HepG2 (cell line): ENCODE measurements around the gene TNFAIP8L1. TPM values are rescaled to one million over a fixed set of nuclear protein-coding genes. Genes with fewer than 3 reads are reported as not detected.
A peak's percentile ranks its signal among the peaks of the same experiment; 100 is the strongest.

Experiments used
- ADNP ChIP-seq: sonication (generic); formaldehyde crosslinking; IDR thresholded peaks from 2 replicates; pipeline ENCODE4 v1.4.0; 2020; ENCODE audit warnings: missing genetic modification reagents
- ARNT ChIP-seq: fragments of 450-650 bp; IDR thresholded peaks from 2 replicates; pipeline ENCODE4 v1.6.1; 2017
- HOXA5 ChIP-seq: sonication (generic); formaldehyde crosslinking; IDR thresholded peaks from 2 replicates; pipeline ENCODE4 v1.4.0; 2020; ENCODE audit warnings: missing genetic modification reagents
- KDM5A ChIP-seq: fragments of 200-600 bp; sonication (generic); IDR thresholded peaks from 2 replicates; pipeline ENCODE4 v1.7.0; 2018; ENCODE audit warnings: antibody characterized with exemption, mild to moderate bottlenecking, low read length, borderline replicate concordance
- KLF12 ChIP-seq: sonication (generic); formaldehyde crosslinking; IDR thresholded peaks from 2 replicates; pipeline ENCODE4 v1.4.0; 2020; ENCODE audit warnings: missing genetic modification reagents, borderline replicate concordance
- KLF16 ChIP-seq, 2 experiments: sonication (generic) in 1 of 2; formaldehyde crosslinking in 1 of 2; IDR thresholded peaks; 2 replicates each; pipeline versions ENCODE4 v1.6.1 to v1.8.0; 2016 to 2023; ENCODE audit warnings: missing genetic modification reagents in 2 of 2, missing compliant biosample characterization in 1 of 2
- KLF6 ChIP-seq: IDR thresholded peaks from 2 replicates; pipeline ENCODE4 v1.8.0; 2016; ENCODE audit warnings: missing biosample characterization, missing genetic modification reagents
- MTA1 ChIP-seq: sonication (generic); formaldehyde crosslinking; IDR thresholded peaks from 2 replicates; pipeline ENCODE4 v1.4.0; 2020; ENCODE audit warnings: missing genetic modification reagents, mild to moderate bottlenecking, borderline replicate concordance
- ZBTB20 ChIP-seq: sonication (generic); formaldehyde crosslinking; IDR thresholded peaks from 2 replicates; pipeline ENCODE4 v1.8.1; 2023; ENCODE audit warnings: missing genetic modification reagents, low read depth, mild to moderate bottlenecking, borderline replicate concordance
- ZEB1 ChIP-seq: IDR thresholded peaks from 2 replicates; pipeline ENCODE4 v1.6.1; 2012; ENCODE audit warnings: mild to moderate bottlenecking, low read depth, inconsistent platforms; ENCODE audit not compliant: insufficient replicate concordance
- ZNF598 ChIP-seq: sonication (generic); formaldehyde crosslinking; IDR thresholded peaks from 2 replicates; pipeline ENCODE4 v1.5.1; 2020; ENCODE audit warnings: mild to moderate bottlenecking, missing genetic modification reagents, borderline replicate concordance
- ZNF614 ChIP-seq: IDR thresholded peaks from 2 replicates; pipeline ENCODE4 v1.6.1; 2018; ENCODE audit warnings: missing biosample characterization, missing genetic modification reagents, inconsistent platforms, borderline replicate concordance
- ZNF670 ChIP-seq: sonication (generic); formaldehyde crosslinking; IDR thresholded peaks from 2 replicates; pipeline ENCODE4 v1.8.0; 2022; ENCODE audit warnings: mild to moderate bottlenecking, missing genetic modification reagents, borderline replicate concordance
- ZSCAN20 ChIP-seq: sonication (generic); formaldehyde crosslinking; IDR thresholded peaks from 2 replicates; pipeline ENCODE4 v1.4.0; 2020; ENCODE audit warnings: missing genetic modification reagents, mild to moderate bottlenecking, borderline replicate concordance
- polyA plus RNA-seq, 8 experiments: library from polyadenylated mRNA; depleted of rRNA in 3 of 8; stranded (reverse) in 7 of 8; unstranded in 1 of 8; fragments of >200 nt; fragmentation: Illumina TruSeq in 4 of 8; extraction: Trizol in 4 of 8; gene quantifications; 2 replicates each; pipeline versions ENCODE4 v1.2.1 to v1.2.3, GENCODE V29; 2011 to 2016; ENCODE audit warnings: low read depth in 4 of 8, missing spikeins in 1 of 8, mixed read lengths in 1 of 8; ENCODE audit not compliant: insufficient read depth in 1 of 8
- total RNA-seq, 5 experiments: library from RNA; depleted of rRNA; stranded (reverse); fragments of >200 nt; fragmentation: Illumina TruSeq; extraction: Trizol; gene quantifications; 2 replicates each; pipeline ENCODE4 v1.2.3, GENCODE V29; 2016; ENCODE audit warnings: low read depth in 1 of 5
- TF ChIP-seq, protein P1 (sequence below): sonication (generic); formaldehyde crosslinking; IDR thresholded peaks from 2 replicates; pipeline ENCODE4 v1.4.0; 2020; ENCODE audit warnings: missing genetic modification reagents
- TF ChIP-seq, protein P2 (sequence below): sonication (generic); formaldehyde crosslinking; IDR thresholded peaks from 2 replicates; pipeline ENCODE4 v1.5.0; 2020; ENCODE audit warnings: mild to moderate bottlenecking, missing genetic modification reagents
- TF ChIP-seq, protein P3 (sequence below): sonication (generic); formaldehyde crosslinking; IDR thresholded peaks from 2 replicates; pipeline ENCODE4 v1.4.0; 2020; ENCODE audit warnings: mild to moderate bottlenecking, missing genetic modification reagents
- TF ChIP-seq, protein P4 (sequence below): sonication (generic); formaldehyde crosslinking; IDR thresholded peaks from 2 replicates; pipeline ENCODE4 v1.5.1; 2020; ENCODE audit warnings: mild to moderate bottlenecking, missing genetic modification reagents, moderate library complexity
- TF ChIP-seq, protein P5 (sequence below): sonication (generic); formaldehyde crosslinking; IDR thresholded peaks from 2 replicates; pipeline ENCODE4 v1.4.0; 2020; ENCODE audit warnings: missing genetic modification reagents

Gene TNFAIP8L1
- total and polyA plus RNA-seq, 2 of the 13 experiments (the other 11 are each of a cell fraction or from before 2014, with no cell fraction given): 13.4 to 21.4 TPM

DNA sequence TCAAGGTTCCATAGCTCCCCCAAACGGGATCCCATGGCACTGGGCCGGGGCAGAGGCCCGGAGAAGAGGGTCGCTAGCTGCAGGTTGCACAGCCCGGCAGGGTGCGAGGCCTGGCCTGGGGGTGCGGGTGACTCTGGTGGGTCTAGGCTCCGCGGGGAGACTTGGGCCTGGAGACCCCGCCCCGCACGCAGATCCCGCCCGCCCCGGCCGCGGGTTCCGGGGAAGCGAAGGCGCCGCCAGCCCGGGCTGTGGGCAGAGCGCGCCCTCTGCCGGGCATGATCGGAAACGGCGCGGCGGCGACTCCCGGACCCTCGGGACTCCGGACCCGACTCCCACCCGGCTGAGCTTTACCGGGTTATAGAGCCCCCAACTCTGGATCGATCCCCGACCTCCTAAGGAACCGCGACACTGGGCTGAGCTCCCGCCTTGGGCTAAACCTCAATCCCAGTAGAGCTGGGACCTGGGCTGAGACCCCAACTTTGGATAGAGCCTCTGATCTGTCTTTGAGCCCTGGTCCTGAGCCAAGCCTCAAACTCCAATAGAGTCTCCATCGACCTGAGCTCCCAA, 3.1 kb upstream of the TNFAIP8L1 start (continued):
- TF ChIP-seq ZBTB20 (CRISPR knock-in tag): no peak
- TF ChIP-seq, protein P1, sequence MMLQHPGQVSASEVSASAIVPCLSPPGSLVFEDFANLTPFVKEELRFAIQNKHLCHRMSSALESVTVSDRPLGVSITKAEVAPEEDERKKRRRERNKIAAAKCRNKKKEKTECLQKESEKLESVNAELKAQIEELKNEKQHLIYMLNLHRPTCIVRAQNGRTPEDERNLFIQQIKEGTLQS (CRISPR knock-in tag): no peak
- TF ChIP-seq, protein P2, sequence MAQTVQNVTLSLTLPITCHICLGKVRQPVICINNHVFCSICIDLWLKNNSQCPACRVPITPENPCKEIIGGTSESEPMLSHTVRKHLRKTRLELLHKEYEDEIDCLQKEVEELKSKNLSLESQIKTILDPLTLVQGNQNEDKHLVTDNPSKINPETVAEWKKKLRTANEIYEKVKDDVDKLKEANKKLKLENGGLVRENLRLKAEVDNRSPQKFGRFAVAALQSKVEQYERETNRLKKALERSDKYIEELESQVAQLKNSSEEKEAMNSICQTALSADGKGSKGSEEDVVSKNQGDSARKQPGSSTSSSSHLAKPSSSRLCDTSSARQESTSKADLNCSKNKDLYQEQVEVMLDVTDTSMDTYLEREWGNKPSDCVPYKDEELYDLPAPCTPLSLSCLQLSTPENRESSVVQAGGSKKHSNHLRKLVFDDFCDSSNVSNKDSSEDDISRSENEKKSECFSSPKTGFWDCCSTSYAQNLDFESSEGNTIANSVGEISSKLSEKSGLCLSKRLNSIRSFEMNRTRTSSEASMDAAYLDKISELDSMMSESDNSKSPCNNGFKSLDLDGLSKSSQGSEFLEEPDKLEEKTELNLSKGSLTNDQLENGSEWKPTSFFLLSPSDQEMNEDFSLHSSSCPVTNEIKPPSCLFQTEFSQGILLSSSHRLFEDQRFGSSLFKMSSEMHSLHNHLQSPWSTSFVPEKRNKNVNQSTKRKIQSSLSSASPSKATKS (CRISPR knock-in tag): no peak
- peak in 1 of 2 experiments; percentile 31; a peak in 1 of 4 replicates for TF ChIP-seq KLF16 (CRISPR knock-in tag; IDR thresholded peaks at IDR 0.05)
- TF ChIP-seq KLF12 (CRISPR knock-in tag): no peak
- no peak for TF ChIP-seq ADNP
- TF ChIP-seq, protein P3, sequence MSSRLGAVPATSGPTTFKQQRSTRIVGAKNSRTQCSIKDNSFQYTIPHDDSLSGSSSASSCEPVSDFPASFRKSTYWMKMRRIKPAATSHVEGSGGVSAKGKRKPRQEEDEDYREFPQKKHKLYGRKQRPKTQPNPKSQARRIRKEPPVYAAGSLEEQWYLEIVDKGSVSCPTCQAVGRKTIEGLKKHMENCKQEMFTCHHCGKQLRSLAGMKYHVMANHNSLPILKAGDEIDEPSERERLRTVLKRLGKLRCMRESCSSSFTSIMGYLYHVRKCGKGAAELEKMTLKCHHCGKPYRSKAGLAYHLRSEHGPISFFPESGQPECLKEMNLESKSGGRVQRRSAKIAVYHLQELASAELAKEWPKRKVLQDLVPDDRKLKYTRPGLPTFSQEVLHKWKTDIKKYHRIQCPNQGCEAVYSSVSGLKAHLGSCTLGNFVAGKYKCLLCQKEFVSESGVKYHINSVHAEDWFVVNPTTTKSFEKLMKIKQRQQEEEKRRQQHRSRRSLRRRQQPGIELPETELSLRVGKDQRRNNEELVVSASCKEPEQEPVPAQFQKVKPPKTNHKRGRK (CRISPR knock-in tag): no peak
- no peak for TF ChIP-seq KDM5A
- TF ChIP-seq, protein P4, sequence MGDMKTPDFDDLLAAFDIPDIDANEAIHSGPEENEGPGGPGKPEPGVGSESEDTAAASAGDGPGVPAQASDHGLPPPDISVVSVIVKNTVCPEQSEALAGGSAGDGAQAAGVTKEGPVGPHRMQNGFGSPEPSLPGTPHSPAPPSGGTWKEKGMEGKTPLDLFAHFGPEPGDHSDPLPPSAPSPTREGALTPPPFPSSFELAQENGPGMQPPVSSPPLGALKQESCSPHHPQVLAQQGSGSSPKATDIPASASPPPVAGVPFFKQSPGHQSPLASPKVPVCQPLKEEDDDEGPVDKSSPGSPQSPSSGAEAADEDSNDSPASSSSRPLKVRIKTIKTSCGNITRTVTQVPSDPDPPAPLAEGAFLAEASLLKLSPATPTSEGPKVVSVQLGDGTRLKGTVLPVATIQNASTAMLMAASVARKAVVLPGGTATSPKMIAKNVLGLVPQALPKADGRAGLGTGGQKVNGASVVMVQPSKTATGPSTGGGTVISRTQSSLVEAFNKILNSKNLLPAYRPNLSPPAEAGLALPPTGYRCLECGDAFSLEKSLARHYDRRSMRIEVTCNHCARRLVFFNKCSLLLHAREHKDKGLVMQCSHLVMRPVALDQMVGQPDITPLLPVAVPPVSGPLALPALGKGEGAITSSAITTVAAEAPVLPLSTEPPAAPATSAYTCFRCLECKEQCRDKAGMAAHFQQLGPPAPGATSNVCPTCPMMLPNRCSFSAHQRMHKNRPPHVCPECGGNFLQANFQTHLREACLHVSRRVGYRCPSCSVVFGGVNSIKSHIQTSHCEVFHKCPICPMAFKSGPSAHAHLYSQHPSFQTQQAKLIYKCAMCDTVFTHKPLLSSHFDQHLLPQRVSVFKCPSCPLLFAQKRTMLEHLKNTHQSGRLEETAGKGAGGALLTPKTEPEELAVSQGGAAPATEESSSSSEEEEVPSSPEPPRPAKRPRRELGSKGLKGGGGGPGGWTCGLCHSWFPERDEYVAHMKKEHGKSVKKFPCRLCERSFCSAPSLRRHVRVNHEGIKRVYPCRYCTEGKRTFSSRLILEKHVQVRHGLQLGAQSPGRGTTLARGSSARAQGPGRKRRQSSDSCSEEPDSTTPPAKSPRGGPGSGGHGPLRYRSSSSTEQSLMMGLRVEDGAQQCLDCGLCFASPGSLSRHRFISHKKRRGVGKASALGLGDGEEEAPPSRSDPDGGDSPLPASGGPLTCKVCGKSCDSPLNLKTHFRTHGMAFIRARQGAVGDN (CRISPR knock-in tag): peak; percentile 76
- TF ChIP-seq HOXA5 (CRISPR knock-in tag): peak; percentile 75
- TF ChIP-seq ZEB1: no peak
- no peak for TF ChIP-seq ARNT
- no peak for TF ChIP-seq ZNF670 (CRISPR knock-in tag)
- TF ChIP-seq ZNF614 (CRISPR knock-in tag): 0 out of 2 replicates have a peak, but pooled peaks have one; percentile 16
- TF ChIP-seq ZNF598 (CRISPR knock-in tag): no peak
- TF ChIP-seq MTA1 (CRISPR knock-in tag): peak; percentile 36; the same call in 1 of the 2 replicates
- TF ChIP-seq ZSCAN20 (CRISPR knock-in tag): 0 out of 2 replicates have a peak, but pooled peaks have one; percentile 31
- TF ChIP-seq, protein P5, sequence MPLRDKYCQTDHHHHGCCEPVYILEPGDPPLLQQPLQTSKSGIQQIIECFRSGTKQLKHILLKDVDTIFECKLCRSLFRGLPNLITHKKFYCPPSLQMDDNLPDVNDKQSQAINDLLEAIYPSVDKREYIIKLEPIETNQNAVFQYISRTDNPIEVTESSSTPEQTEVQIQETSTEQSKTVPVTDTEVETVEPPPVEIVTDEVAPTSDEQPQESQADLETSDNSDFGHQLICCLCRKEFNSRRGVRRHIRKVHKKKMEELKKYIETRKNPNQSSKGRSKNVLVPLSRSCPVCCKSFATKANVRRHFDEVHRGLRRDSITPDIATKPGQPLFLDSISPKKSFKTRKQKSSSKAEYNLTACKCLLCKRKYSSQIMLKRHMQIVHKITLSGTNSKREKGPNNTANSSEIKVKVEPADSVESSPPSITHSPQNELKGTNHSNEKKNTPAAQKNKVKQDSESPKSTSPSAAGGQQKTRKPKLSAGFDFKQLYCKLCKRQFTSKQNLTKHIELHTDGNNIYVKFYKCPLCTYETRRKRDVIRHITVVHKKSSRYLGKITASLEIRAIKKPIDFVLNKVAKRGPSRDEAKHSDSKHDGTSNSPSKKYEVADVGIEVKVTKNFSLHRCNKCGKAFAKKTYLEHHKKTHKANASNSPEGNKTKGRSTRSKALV (CRISPR knock-in tag): 0 out of 2 replicates have a peak, but pooled peaks have one; percentile 25
- no peak for TF ChIP-seq KLF6 (CRISPR knock-in tag)
